GM23248 (cell line): ENCODE data around the gene DDTL. TPM values are rescaled to one million over a fixed set of nuclear protein-coding genes. Genes with fewer than 3 reads are reported as not detected.

ENCODE experiments used
- DNase-seq: peaks from one replicate; pipeline ENCODE4 v3.0.0-alpha.2; 2015
- H2AFZ ChIP-seq: fragments of 200-600 bp; sonication (generic); 2 replicates; pipeline ENCODE4 v1.6.1; 2016; ENCODE audit warnings: antibody characterized with exemption
- H3F3A ChIP-seq: fragments of 200-600 bp; sonication (generic); 2 replicates; pipeline ENCODE4 v1.6.1; 2016; ENCODE audit warnings: mild to moderate bottlenecking, antibody characterized with exemption, mixed run types; ENCODE audit not compliant: insufficient read depth
- H3K27ac ChIP-seq: fragments of 200-600 bp; sonication (generic); 2 replicates; pipeline ENCODE4 v1.5.1; 2016; ENCODE audit warnings: mild to moderate bottlenecking
- H3K27me3 ChIP-seq: fragments of 200-600 bp; sonication (generic); replicated peaks from 2 replicates; pipeline ENCODE4 v1.6.1; 2016; ENCODE audit warnings: mild to moderate bottlenecking; ENCODE audit not compliant: insufficient read depth
- H3K36me3 ChIP-seq: fragments of 200-600 bp; sonication (generic); 2 replicates; pipeline ENCODE4 v1.6.1; 2016; ENCODE audit warnings: low read depth, mild to moderate bottlenecking
- H3K4me1 ChIP-seq: fragments of 200-600 bp; sonication (generic); 2 replicates; pipeline ENCODE4 v1.6.1; 2016; ENCODE audit warnings: mild to moderate bottlenecking; ENCODE audit not compliant: insufficient read depth
- H3K4me2 ChIP-seq: fragments of 200-600 bp; sonication (generic); one replicate; pipeline ENCODE4 v1.6.1; 2016; ENCODE audit warnings: mild to moderate bottlenecking; ENCODE audit not compliant: unreplicated experiment
- H3K4me3 ChIP-seq: fragments of 200-600 bp; sonication (generic); 2 replicates; pipeline ENCODE4 v1.5.1; 2016; ENCODE audit warnings: mild to moderate bottlenecking
- H3K79me2 ChIP-seq: fragments of 200-600 bp; sonication (generic); 2 replicates; pipeline ENCODE4 v1.6.1; 2016; ENCODE audit warnings: mild to moderate bottlenecking; ENCODE audit not compliant: insufficient read depth
- H3K9ac ChIP-seq: fragments of 200-600 bp; sonication (generic); 2 replicates; pipeline ENCODE4 v1.6.1; 2016; ENCODE audit warnings: mild to moderate bottlenecking
- H3K9me2 ChIP-seq: fragments of 200-600 bp; sonication (generic); 2 replicates; pipeline ENCODE4 v1.6.1; 2016; ENCODE audit warnings: mixed run types, mild to moderate bottlenecking, moderate library complexity; ENCODE audit not compliant: insufficient read depth
- H3K9me3 ChIP-seq: fragments of 200-600 bp; sonication (generic); one replicate; pipeline ENCODE4 v1.6.1; 2017; ENCODE audit warnings: low read depth
- H4K20me1 ChIP-seq: fragments of 200-600 bp; sonication (generic); 2 replicates; pipeline ENCODE4 v1.6.0; 2016; ENCODE audit not compliant: insufficient read depth
- EZH2 ChIP-seq: fragments of 200-600 bp; sonication (generic); IDR thresholded peaks from 2 replicates; pipeline ENCODE4 v1.6.1; 2018; ENCODE audit warnings: antibody characterized with exemption, mild to moderate bottlenecking; ENCODE audit not compliant: insufficient read depth, poor library complexity, severe bottlenecking
- EZH2phosphoT487 ChIP-seq: fragments of 200-600 bp; sonication (generic); IDR thresholded peaks from 2 replicates; pipeline ENCODE4 v1.6.1; 2018; ENCODE audit warnings: antibody characterized with exemption, moderate library complexity, mild to moderate bottlenecking, low read depth; ENCODE audit not compliant: insufficient read depth
- WGBS, 2 experiments: methylation state at CpG; one replicate each; pipeline ENCODE4 v1.1.6; 2015 to 2017; ENCODE audit warnings: low lambda C conversion rate in 2 of 2, low coverage in 1 of 2; ENCODE audit errors: missing lambda C conversion rate in 2 of 2; 5-methylcytosine and 5-hydroxymethylcytosine counted together
- in situ Hi-C: fragments of 300-500 bp; cut with MboI; formaldehyde crosslinking; loops from 2 replicates; pipeline ENCODE4 v1.15.0; 2020
- polyA plus RNA-seq: library from polyadenylated mRNA; unstranded; fragments of >200 nt; fragmentation: Nextera tagmentation; extraction: Ambion mirVana; gene quantifications from 2 replicates; pipeline ENCODE4 v1.2.1, GENCODE V29; 2016
- total RNA-seq: library from RNA; depleted of rRNA; stranded (reverse); fragments of >200 nt; shearing (Covaris generic); gene quantifications from 2 replicates; pipeline ENCODE4 v1.2.3, GENCODE V29; 2014

The DDTL gene
- total and polyA plus RNA-seq, 2 experiments from 2014 or later = 2.4 TPM; not detected in 1

- Histone ChIP-seq H3K4me1 (0 out of 2 replicates have a peak, but pooled peaks cover 9% of the 10 kb centered on the region), H4K20me1 (no peaks in the 10 kb centered on the region), H3K9ac (no peak overlapping the region), H3K36me3 (no peaks in the 10 kb centered on the region), H3K9me2 (no peaks in the 10 kb centered on the region), H3K4me2 (no peak overlapping the region), H3K27me3 (no peaks in the 10 kb centered on the region), H3F3A (no peaks in the 10 kb centered on the region), H3K27ac (no peak overlapping the region), H2AFZ (no peak overlapping the region), H3K9me3 (no peaks in the 10 kb centered on the region), H3K79me2 (peaks cover 23% of the 10 kb centered on the region), H3K4me3 (no peak overlapping the region)
- no peak for TF ChIP-seq EZH2
- TF ChIP-seq EZH2phosphoT487 = no peak
- 71 to 78% methylated on average over 6 of the region's 6 CpGs for WGBS, 2 experiments
- in situ Hi-C loops = no loop called here
- DNase-seq = no peak
Observed at GRCh38 chr22:24008381-24009226, 41.9 kb downstream of the DDTL start.

GRCh38 chr22:24009227-24010017 is 42.7 kb downstream of the DDTL start:
- in situ Hi-C loops = no loop called here

GRCh38 chr22:24010018-24010391 is 43.3 kb downstream of the DDTL start:
- Histone ChIP-seq H3K9me3 (no peaks in the 10 kb centered on the region), H3K4me1 (0 out of 2 replicates have a peak, but pooled peaks cover 9% of the 10 kb centered on the region), H3F3A (no peaks in the 10 kb centered on the region), H3K27me3 (no peaks in the 10 kb centered on the region), H3K9me2 (no peaks in the 10 kb centered on the region), H3K9ac (no peak overlapping the region), H4K20me1 (no peaks in the 10 kb centered on the region), H2AFZ (no peak overlapping the region), H3K4me2 (no peak overlapping the region), H3K79me2 (peaks cover 37% of the 10 kb centered on the region), H3K27ac (no peak overlapping the region), H3K36me3 (no peaks in the 10 kb centered on the region), H3K4me3 (no peak overlapping the region)
- no peak for TF ChIP-seq EZH2
- no peak for TF ChIP-seq EZH2phosphoT487
- no peak for DNase-seq
- WGBS, 2 experiments = 91 to 98% methylated on average over 2 of the region's 2 CpGs
- in situ Hi-C loops = no loop called here

More at GRCh38 chr22:24009227-24010017, 42.7 kb downstream of the DDTL start:
- no peaks in the 10 kb centered on the region for H3K27me3 ChIP-seq
- no peaks in the 10 kb centered on the region for H3K9me3 ChIP-seq
- no peaks in the 10 kb centered on the region for H3K36me3 ChIP-seq
- H3K9ac ChIP-seq = no peak overlapping the region
- no peak overlapping the region for H3K4me3 ChIP-seq
- H3F3A ChIP-seq = no peaks in the 10 kb centered on the region
- TF ChIP-seq EZH2phosphoT487 = no peak
- no peak for TF ChIP-seq EZH2
- H2AFZ ChIP-seq = no peak overlapping the region
- WGBS, 2 experiments = 59 to 63% methylated on average over 7 of the region's 7 CpGs
- H3K9me2 ChIP-seq = no peaks in the 10 kb centered on the region
- H3K79me2 ChIP-seq = peaks cover 32% of the 10 kb centered on the region
- 0 out of 2 replicates have a peak, but pooled peaks cover 9% of the 10 kb centered on the region for H3K4me1 ChIP-seq
- DNase-seq = no peak
- no peaks in the 10 kb centered on the region for H4K20me1 ChIP-seq
- no peak overlapping the region for H3K27ac ChIP-seq
- H3K4me2 ChIP-seq = no peak overlapping the region

- in situ Hi-C loops = no loop called here
- DNase-seq = peak; percentile 34
Observed at GRCh38 chr22:24011735-24012068, 45.0 kb downstream of the DDTL start.

More at GRCh38 chr22:24011735-24012068, 45.0 kb downstream of the DDTL start:
- Histone ChIP-seq H3K4me2 (peak overlapping the region; percentile 99), H3K9ac (peak overlapping the region; percentile 82), H3K27ac (peak overlapping the region; percentile 59), H3K4me1 (0 out of 2 replicates have a peak, but pooled peaks cover 9% of the 10 kb centered on the region), H3K4me3 (peak overlapping the region; percentile 82), H3K27me3 (no peaks in the 10 kb centered on the region), H3K9me3 (no peaks in the 10 kb centered on the region), H2AFZ (peak overlapping the region; percentile 80), H3F3A (no peaks in the 10 kb centered on the region), H4K20me1 (no peaks in the 10 kb centered on the region), H3K79me2 (peaks cover 54% of the 10 kb centered on the region), H3K9me2 (no peaks in the 10 kb centered on the region), H3K36me3 (no peaks in the 10 kb centered on the region)
- no peak for TF ChIP-seq EZH2
- TF ChIP-seq EZH2phosphoT487 = no peak
- 2% methylated on average over 10 of the region's 10 CpGs for WGBS, 2 experiments
